SJSA1 (cell line): ENCODE measurements around the gene WASHC4. TPM values are rescaled to one million over a fixed set of nuclear protein-coding genes. Genes with fewer than 3 reads are reported as not detected.

Source experiments
- DNase-seq, 2 experiments: peaks; one replicate each; pipeline ENCODE4 v3.0.0-alpha.2; 2015 to 2020; ENCODE audit warnings: low spot score in 2 of 2, low read depth in 1 of 2
- H3K27ac ChIP-seq: fragments of 250-450 bp; sonication (Bioruptor Pico); 2 replicates; pipeline ENCODE4 v1.5.1; 2020; ENCODE audit warnings: mild to moderate bottlenecking, moderate library complexity
- H3K27me3 ChIP-seq: fragments of 250-450 bp; sonication (Bioruptor Pico); replicated peaks from 2 replicates; pipeline ENCODE4 v1.5.1; 2020; ENCODE audit warnings: mild to moderate bottlenecking, moderate library complexity
- H3K36me3 ChIP-seq: fragments of 250-450 bp; sonication (Bioruptor Pico); 2 replicates; pipeline ENCODE4 v1.5.1; 2020; ENCODE audit warnings: mild to moderate bottlenecking
- H3K4me1 ChIP-seq: fragments of 250-450 bp; sonication (Bioruptor Pico); replicated peaks from 2 replicates; pipeline ENCODE4 v1.6.1; 2021; ENCODE audit warnings: mild to moderate bottlenecking
- H3K4me3 ChIP-seq: fragments of 250-450 bp; sonication (Bioruptor Pico); 2 replicates; pipeline ENCODE4 v1.5.1; 2020; ENCODE audit warnings: mild to moderate bottlenecking
- H3K9me3 ChIP-seq: fragments of 250-450 bp; sonication (Bioruptor Pico); replicated peaks from 2 replicates; pipeline ENCODE4 v1.5.1; 2020; ENCODE audit warnings: mild to moderate bottlenecking
- total RNA-seq: library from RNA; depleted of rRNA; stranded (reverse); fragments of >200 nt; shearing (Covaris generic); gene quantifications from 2 replicates; pipeline ENCODE4 v1.2.3, GENCODE V29; 2014

The WASHC4 gene
- total RNA-seq, 1 experiment from 2014 or later = 70.5 TPM

GRCh38 chr12:105189293-105189692 is 81.8 kb downstream of the WASHC4 start:
- H3K27me3 ChIP-seq = no peaks in the 10 kb centered on the region
- H3K4me1 ChIP-seq = no peaks in the 10 kb centered on the region
- peaks cover 18% of the 10 kb centered on the region for H3K9me3 ChIP-seq
- peaks cover 97% of the 10 kb centered on the region for H3K36me3 ChIP-seq
- no peak for DNase-seq
- H3K27ac ChIP-seq = no peak overlapping the region
- H3K4me3 ChIP-seq = no peak overlapping the region

- DNase-seq = peak in 1 of 2 experiments; percentile 87
- H3K4me1 ChIP-seq = no peaks in the 10 kb centered on the region
- H3K36me3 ChIP-seq = peaks cover 97% of the 10 kb centered on the region
- no peak overlapping the region for H3K27ac ChIP-seq
- no peaks in the 10 kb centered on the region for H3K27me3 ChIP-seq
- peaks cover 8% of the 10 kb centered on the region for H3K9me3 ChIP-seq
- no peak overlapping the region for H3K4me3 ChIP-seq
These were observed 83.0 kb downstream of the WASHC4 start for GRCh38 chr12:105190530-105190929.

GRCh38 chr12:105192624-105193225 is 85.2 kb downstream of the WASHC4 start:
- Histone ChIP-seq H3K9me3 (no peaks in the 10 kb centered on the region; the same call in 1 of the 2 replicates), H3K4me3 (no peak overlapping the region), H3K4me1 (no peaks in the 10 kb centered on the region), H3K36me3 (peaks cover 99% of the 10 kb centered on the region), H3K27me3 (no peaks in the 10 kb centered on the region), H3K27ac (no peak overlapping the region)
- DNase-seq = peak in 1 of 2 experiments; percentile 73

- Histone ChIP-seq H3K27me3 (no peaks in the 10 kb centered on the region), H3K4me3 (no peak overlapping the region), H3K27ac (no peak overlapping the region), H3K9me3 (peaks cover under 1% of the 10 kb centered on the region), H3K4me1 (peaks cover 14% of the 10 kb centered on the region), H3K36me3 (peaks cover 96% of the 10 kb centered on the region)
- peak in 1 of 2 experiments; percentile 77 for DNase-seq
These were observed 87.4 kb downstream of the WASHC4 start for GRCh38 chr12:105194947-105195346.

- Histone ChIP-seq H3K36me3 (peaks cover 96% of the 10 kb centered on the region), H3K9me3 (peaks cover 12% of the 10 kb centered on the region), H3K27ac (no peak overlapping the region), H3K27me3 (no peaks in the 10 kb centered on the region), H3K4me3 (no peak overlapping the region), H3K4me1 (peaks cover 20% of the 10 kb centered on the region)
- peak in 1 of 2 experiments; percentile 80 for DNase-seq
These were observed 88.6 kb downstream of the WASHC4 start for GRCh38 chr12:105196090-105196489.

- DNase-seq = peak in 1 of 2 experiments; percentile 88
- Histone ChIP-seq H3K27me3 (no peaks in the 10 kb centered on the region), H3K4me1 (peaks cover 20% of the 10 kb centered on the region), H3K4me3 (no peak overlapping the region), H3K27ac (peak overlapping the region; percentile 18), H3K36me3 (peaks cover 97% of the 10 kb centered on the region), H3K9me3 (peaks cover 15% of the 10 kb centered on the region)
These were observed 91.4 kb downstream of the WASHC4 start for GRCh38 chr12:105198961-105199360.

DNA sequence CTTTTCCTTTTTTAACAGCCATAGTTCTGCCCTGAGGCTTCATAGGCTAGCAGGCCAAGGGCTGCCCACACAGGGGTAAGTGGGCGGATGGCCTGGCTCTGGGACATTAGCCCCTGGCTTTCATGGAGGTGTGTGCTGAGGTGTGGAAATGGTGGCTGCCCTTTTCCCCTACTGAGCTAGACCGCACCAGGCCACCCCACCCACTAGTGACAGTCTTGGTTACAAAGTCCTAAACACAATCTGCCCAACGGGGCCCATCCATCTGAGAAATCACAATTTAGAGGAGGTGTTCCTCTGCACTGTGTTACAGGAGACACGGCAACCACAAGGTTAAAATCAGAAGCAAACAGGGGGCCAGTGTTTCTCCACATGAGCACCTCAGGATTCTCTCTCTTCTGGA is 92.9 kb downstream of the WASHC4 start:
- H3K36me3 ChIP-seq = peaks cover 97% of the 10 kb centered on the region
- H3K27ac ChIP-seq = peak overlapping the region; percentile 10
- H3K4me3 ChIP-seq = no peak overlapping the region
- DNase-seq = peak in 1 of 2 experiments; percentile 87
- H3K4me1 ChIP-seq = peaks cover 29% of the 10 kb centered on the region
- H3K9me3 ChIP-seq = peaks cover 15% of the 10 kb centered on the region
- no peaks in the 10 kb centered on the region for H3K27me3 ChIP-seq

GRCh38 chr12:105201299-105201698 is 93.8 kb downstream of the WASHC4 start:
- peaks cover 35% of the 10 kb centered on the region for H3K4me1 ChIP-seq
- H3K27ac ChIP-seq = no peak overlapping the region
- no peak overlapping the region for H3K4me3 ChIP-seq
- no peaks in the 10 kb centered on the region for H3K27me3 ChIP-seq
- H3K36me3 ChIP-seq = peaks cover 97% of the 10 kb centered on the region
- DNase-seq = peak in 1 of 2 experiments; percentile 83
- peaks cover 15% of the 10 kb centered on the region for H3K9me3 ChIP-seq

DNA sequence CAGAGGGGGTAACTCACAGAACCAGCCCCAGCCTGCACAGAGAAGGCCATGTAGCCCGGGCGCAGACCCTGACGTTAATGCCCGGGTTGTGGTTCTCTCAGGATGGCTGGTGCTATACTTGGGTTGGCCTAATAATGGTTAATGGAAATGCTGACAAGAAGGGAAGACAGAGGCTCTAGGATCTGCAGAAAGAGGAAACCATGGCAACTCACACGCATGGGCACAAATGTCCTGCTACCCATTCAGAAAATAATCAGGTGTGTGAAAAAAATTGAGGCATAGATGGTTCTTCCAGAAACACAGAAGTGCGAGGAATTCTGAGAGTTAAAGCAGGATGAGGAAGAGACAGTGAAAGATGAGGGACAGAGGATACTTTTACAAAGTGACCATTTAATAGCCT is 94.7 kb downstream of the WASHC4 start:
- Histone ChIP-seq H3K27ac (no peak overlapping the region), H3K36me3 (peaks cover 97% of the 10 kb centered on the region), H3K4me3 (no peak overlapping the region), H3K27me3 (no peaks in the 10 kb centered on the region), H3K9me3 (peaks cover 15% of the 10 kb centered on the region), H3K4me1 (peaks cover 35% of the 10 kb centered on the region)
- peak in 1 of 2 experiments; percentile 82 for DNase-seq

DNA sequence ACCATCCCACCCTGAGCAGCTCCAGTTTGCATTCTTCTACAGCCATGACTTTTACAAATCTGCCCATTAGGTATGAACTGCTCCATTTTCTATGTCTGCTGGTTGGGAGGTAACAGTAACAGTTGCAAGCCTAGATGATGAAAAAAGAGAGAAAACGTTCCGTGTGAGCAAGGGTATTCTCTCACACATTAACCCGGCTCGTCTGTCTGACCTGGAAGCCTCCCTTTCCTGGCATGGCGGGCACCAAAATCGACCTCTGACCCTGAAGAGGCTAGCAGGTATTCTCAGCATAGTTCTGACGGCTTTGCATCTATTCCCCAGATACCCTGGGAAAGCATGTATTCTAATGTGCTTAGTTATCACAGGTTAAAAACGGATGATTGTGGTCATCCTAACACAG is 96.6 kb downstream of the WASHC4 start:
- Histone ChIP-seq H3K27me3 (no peaks in the 10 kb centered on the region), H3K27ac (no peak overlapping the region), H3K9me3 (peaks cover 15% of the 10 kb centered on the region), H3K4me3 (no peak overlapping the region), H3K4me1 (peaks cover 31% of the 10 kb centered on the region), H3K36me3 (peaks cover 97% of the 10 kb centered on the region)
- peak in 1 of 2 experiments; percentile 81 for DNase-seq

DNA sequence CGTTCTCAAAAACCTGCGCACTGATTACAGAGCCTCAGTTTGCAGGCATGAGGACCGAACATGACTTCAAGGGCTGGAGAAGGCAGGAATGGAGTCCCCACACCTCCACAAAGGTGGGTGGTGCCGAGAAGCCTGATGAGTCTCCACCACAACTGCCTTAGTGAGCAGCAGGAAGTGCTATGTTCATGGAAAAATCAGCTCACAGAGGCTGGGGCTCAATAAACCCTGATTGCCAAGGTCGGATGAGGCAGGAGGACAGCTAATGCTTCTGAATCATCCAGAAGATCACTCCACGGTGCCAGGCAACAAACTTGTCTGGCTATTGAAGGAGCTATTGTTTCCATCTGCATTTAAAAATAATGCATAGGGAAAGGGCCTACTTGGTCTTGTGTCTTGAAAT is 97.4 kb downstream of the WASHC4 start:
- peaks cover 100% of the 10 kb centered on the region for H3K36me3 ChIP-seq
- DNase-seq = peak; percentile 80 to 95
- no peaks in the 10 kb centered on the region for H3K27me3 ChIP-seq
- peaks cover 14% of the 10 kb centered on the region for H3K9me3 ChIP-seq
- peaks cover 29% of the 10 kb centered on the region for H3K4me1 ChIP-seq
- H3K4me3 ChIP-seq = no peak overlapping the region
- peak overlapping the region; percentile 1; the same call in 1 of the 2 replicates for H3K27ac ChIP-seq

DNA sequence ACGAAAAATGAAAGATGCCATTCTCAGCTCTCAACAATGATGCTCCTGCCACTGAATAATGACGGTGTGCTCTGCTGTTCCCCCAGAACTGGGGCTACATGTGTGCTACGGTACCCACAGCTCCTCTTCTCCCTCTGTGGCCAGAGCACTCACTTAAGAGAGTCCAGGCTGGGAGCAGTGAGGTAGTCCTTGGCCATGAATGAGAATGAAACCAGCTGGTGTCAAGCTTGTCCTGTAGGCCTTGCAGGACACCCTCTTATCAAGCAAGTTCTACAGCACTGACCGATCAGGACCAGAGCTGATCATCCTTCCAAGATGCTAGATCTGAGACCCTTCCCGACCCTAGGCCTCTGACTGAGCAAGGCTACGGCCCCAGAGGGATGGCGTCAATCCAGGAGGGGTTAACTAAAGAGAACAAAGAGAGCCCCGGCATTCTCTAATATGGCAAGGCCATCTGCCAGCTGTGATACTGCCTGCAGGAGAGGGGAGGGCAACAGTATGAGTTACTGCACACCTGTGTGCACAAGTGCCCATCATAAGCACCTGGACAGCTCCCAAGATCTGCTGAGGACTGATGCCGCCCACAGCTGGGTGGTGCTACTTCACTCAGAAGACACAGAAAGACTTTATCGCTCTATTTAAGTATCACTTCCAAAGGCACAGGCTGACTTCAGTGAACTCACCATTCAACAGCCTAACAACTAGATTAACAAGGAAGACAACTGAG is 98.0 kb downstream of the WASHC4 start:
- Histone ChIP-seq H3K27me3 (no peaks in the 10 kb centered on the region), H3K36me3 (peaks cover 100% of the 10 kb centered on the region), H3K27ac (peak overlapping the region; percentile 1; the same call in 1 of the 2 replicates), H3K4me3 (no peak overlapping the region), H3K4me1 (peaks cover 24% of the 10 kb centered on the region), H3K9me3 (peaks cover 8% of the 10 kb centered on the region)
- DNase-seq = peak in 1 of 2 experiments; percentile 89

DNA sequence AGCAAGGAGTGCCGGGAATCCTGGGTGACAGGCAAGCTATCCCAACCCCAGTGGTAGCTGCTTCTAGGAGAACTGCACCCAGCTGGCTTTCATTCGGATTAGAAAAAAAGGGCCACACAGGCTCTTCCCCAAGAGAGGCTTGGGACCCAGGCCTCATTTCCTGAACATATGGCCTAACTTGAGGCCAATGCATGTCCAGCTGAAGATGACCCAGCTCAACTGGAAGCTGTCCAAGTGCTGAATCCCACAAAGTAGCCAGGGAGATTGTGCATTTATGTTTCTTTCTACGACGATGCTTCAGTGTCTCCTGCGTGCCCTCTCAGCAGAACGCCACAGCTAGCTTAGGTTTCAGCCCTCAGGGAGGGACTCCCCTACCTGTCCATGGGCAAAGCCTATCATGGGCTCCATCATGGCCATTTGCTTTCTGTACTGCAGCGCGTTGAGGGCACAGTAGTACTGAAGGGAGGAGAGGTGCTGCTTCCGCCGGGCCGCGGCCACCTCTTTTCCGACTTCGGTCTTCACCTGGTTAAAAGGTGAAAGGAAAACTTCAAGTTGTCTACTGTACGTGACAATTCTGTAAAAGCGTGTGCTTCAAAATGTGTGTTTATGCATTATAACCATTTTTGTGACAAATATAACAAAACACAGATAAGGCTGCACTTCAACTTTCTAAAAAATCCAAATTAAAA is 99.3 kb downstream of the WASHC4 start:
- Histone ChIP-seq H3K27me3 (no peaks in the 10 kb centered on the region), H3K27ac (no peak overlapping the region), H3K4me1 (peaks cover 32% of the 10 kb centered on the region)

DNA sequence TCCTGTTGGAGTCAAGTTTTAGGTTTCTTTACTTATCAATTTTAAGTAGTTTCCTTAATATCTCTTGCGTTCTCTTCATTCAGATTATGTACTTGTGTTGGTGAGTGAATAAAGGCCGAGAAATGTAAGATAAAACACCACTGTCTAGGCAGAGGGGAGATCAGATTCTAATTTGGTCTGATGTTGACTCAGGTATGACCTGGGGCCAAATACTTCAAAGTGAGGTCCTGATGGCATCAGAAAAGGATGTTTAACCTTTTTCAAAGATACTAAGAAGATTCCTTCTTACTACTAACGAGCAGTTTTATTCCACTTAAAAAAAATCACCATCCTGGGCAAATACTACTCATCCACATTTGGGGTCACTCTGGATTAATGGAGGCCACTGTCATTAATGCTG is 101.6 kb downstream of the WASHC4 start:
- DNase-seq = no peak
- peaks cover 95% of the 10 kb centered on the region for H3K36me3 ChIP-seq
- H3K4me1 ChIP-seq = peaks cover 55% of the 10 kb centered on the region

More for the DNA sequence above, 99.3 kb downstream of the WASHC4 start:
- peak in 1 of 2 experiments; percentile 86 for DNase-seq
- Histone ChIP-seq H3K36me3 (peaks cover 100% of the 10 kb centered on the region), H3K4me3 (no peak overlapping the region), H3K9me3 (no peaks in the 10 kb centered on the region)

More for the DNA sequence above, 101.6 kb downstream of the WASHC4 start:
- no peak overlapping the region for H3K4me3 ChIP-seq
- H3K27ac ChIP-seq = peak overlapping the region; percentile 1; the same call in 1 of the 2 replicates
- H3K27me3 ChIP-seq = no peaks in the 10 kb centered on the region
- no peaks in the 10 kb centered on the region for H3K9me3 ChIP-seq
